Stomach smooth muscle (tissue), 2 donors: ENCODE results near the gene CREG2.

Experiments used
- H3K27ac ChIP-seq: one replicate; pipeline ENCODE4 v1.7.0; 2013; ENCODE audit warnings: mild to moderate bottlenecking, low read length, inconsistent platforms
- H3K27me3 ChIP-seq, 2 donors: one replicate each; pipeline ENCODE4 v1.7.0; 2013; ENCODE audit warnings: low read length in 2 of 2; ENCODE audit not compliant: insufficient read depth in 2 of 2, control insufficient read depth in 1 of 2
- H3K36me3 ChIP-seq, 2 donors: one replicate each; pipeline ENCODE4 v1.7.0; 2013; ENCODE audit warnings: low read length in 2 of 2; ENCODE audit not compliant: control insufficient read depth in 2 of 2, insufficient read depth in 2 of 2
- H3K4me1 ChIP-seq: one replicate; pipeline ENCODE4 v1.7.0; 2013; ENCODE audit warnings: low read length; ENCODE audit not compliant: control insufficient read depth, insufficient read depth
- H3K4me3 ChIP-seq, 2 donors: one replicate each; pipeline ENCODE4 v1.7.0; 2013; ENCODE audit warnings: low read length in 2 of 2
- H3K9ac ChIP-seq, 2 donors: one replicate each; pipeline ENCODE4 v1.7.0; 2013; ENCODE audit warnings: low read length in 2 of 2, mild to moderate bottlenecking in 1 of 2
- H3K9me3 ChIP-seq, 2 donors: one replicate each; pipeline ENCODE4 v1.7.0; 2013; ENCODE audit warnings: low read length in 2 of 2; ENCODE audit not compliant: control insufficient read depth in 2 of 2
- donor health status: healthy.
- donor health status: Pancreatic carcinoma.

The CREG2 gene

GRCh38 chr2:101426822-101427221 is 39.5 kb upstream of the CREG2 start:
- Histone ChIP-seq H3K27me3 (no peaks in the 10 kb centered on the region), H3K27ac (no peak overlapping the region), H3K4me3 (no peak overlapping the region), H3K4me1 (no peaks in the 10 kb centered on the region), H3K9me3 (no peaks in the 10 kb centered on the region), H3K9ac (no peak overlapping the region), H3K36me3 (no peaks in the 10 kb centered on the region)

- no peaks in the 10 kb centered on the region for H3K4me1 ChIP-seq
- no peak overlapping the region for H3K27ac ChIP-seq
- H3K36me3 ChIP-seq: no peaks in the 10 kb centered on the region
- H3K4me3 ChIP-seq: no peak overlapping the region
- peaks cover 0 to 1% of the 10 kb centered on the region in 2 donors for H3K9me3 ChIP-seq
- no peaks in the 10 kb centered on the region for H3K27me3 ChIP-seq
- H3K9ac ChIP-seq: no peak overlapping the region
Observed at GRCh38 chr2:101420623-101421022, 33.3 kb upstream of the CREG2 start.

GRCh38 chr2:101419096-101419663 is 31.9 kb upstream of the CREG2 start:
- no peaks in the 10 kb centered on the region for H3K4me1 ChIP-seq
- H3K27me3 ChIP-seq: peaks cover 0 to 3% of the 10 kb centered on the region in 2 donors
- no peaks in the 10 kb centered on the region for H3K36me3 ChIP-seq

GRCh38 chr2:101418460-101419095 is 31.3 kb upstream of the CREG2 start:
- H3K27me3 ChIP-seq: peaks cover 2 to 3% of the 10 kb centered on the region in 2 donors
- H3K36me3 ChIP-seq: no peaks in the 10 kb centered on the region
- no peak overlapping the region for H3K4me3 ChIP-seq
- no peaks in the 10 kb centered on the region for H3K4me1 ChIP-seq
- no peak overlapping the region for H3K27ac ChIP-seq
- peaks cover 0 to 7% of the 10 kb centered on the region in 2 donors for H3K9me3 ChIP-seq
- H3K9ac ChIP-seq: no peak overlapping the region

More at GRCh38 chr2:101419096-101419663, 31.9 kb upstream of the CREG2 start:
- no peak overlapping the region for H3K27ac ChIP-seq
- no peak overlapping the region for H3K4me3 ChIP-seq
- H3K9ac ChIP-seq: no peak overlapping the region
- H3K9me3 ChIP-seq: peaks cover 0 to 7% of the 10 kb centered on the region in 2 donors

GRCh38 chr2:101416609-101417008 is 29.3 kb upstream of the CREG2 start:
- H3K4me1 ChIP-seq: no peaks in the 10 kb centered on the region
- H3K9me3 ChIP-seq: peaks cover 0 to 7% of the 10 kb centered on the region in 2 donors
- no peak overlapping the region for H3K27ac ChIP-seq
- H3K9ac ChIP-seq: no peak overlapping the region
- H3K36me3 ChIP-seq: no peaks in the 10 kb centered on the region
- H3K27me3 ChIP-seq: peaks cover 4 to 6% of the 10 kb centered on the region in 2 donors
- no peak overlapping the region for H3K4me3 ChIP-seq

DNA sequence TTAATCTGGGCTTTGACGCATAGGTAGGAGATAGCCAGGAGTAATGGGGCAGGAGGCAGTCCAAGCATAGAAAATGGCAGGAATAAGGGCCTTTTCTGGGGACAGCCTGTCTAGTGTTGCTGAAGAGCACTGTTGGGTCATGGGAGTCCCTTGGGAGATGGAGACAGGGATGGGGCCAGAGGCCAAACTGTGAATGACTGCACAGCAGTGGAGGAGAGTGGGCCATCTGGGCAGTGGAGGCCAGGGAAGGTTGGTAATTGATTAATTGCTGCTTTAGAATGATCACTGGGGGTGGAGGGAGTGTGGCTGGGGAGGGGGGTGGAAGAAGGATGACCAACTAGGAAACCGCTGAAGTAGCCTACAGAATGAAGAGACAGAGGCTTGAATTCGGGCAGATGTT is 28.6 kb upstream of the CREG2 start:
- Histone ChIP-seq H3K9ac (no peak overlapping the region), H3K9me3 (peaks cover 0 to 7% of the 10 kb centered on the region in 2 donors), H3K27me3 (peaks cover 4 to 6% of the 10 kb centered on the region in 2 donors), H3K27ac (no peak overlapping the region), H3K36me3 (no peaks in the 10 kb centered on the region), H3K4me1 (no peaks in the 10 kb centered on the region), H3K4me3 (no peak overlapping the region)

DNA sequence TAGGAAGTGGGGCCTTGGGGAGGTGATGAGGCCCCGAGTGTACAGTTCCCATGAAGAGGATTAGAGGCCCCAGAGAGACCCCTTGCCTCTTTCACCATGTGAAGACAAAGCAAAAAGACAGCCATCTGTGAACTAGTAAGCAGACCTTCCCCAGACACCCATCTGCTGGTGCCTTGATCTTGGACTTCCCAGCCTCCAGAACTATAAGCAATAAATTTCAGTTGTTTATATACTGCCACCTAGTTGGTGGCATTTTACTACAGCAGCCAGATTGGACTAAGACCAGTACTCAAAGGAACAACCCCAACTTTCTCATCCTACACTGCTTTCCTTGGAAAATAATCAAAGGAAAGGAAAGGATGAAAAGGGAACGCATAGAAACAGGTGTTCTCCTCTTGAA is 27.9 kb upstream of the CREG2 start:
- no peak overlapping the region for H3K4me3 ChIP-seq
- no peak overlapping the region for H3K27ac ChIP-seq
- H3K9ac ChIP-seq: no peak overlapping the region
- H3K27me3 ChIP-seq: peaks cover 4 to 6% of the 10 kb centered on the region in 2 donors
- no peaks in the 10 kb centered on the region for H3K4me1 ChIP-seq
- H3K36me3 ChIP-seq: no peaks in the 10 kb centered on the region
- peaks cover 0 to 7% of the 10 kb centered on the region in 2 donors for H3K9me3 ChIP-seq

- Histone ChIP-seq H3K27ac (no peak overlapping the region), H3K9ac (no peak overlapping the region), H3K36me3 (no peaks in the 10 kb centered on the region), H3K27me3 (peaks cover 6 to 7% of the 10 kb centered on the region in 2 donors), H3K9me3 (peaks cover 0 to 7% of the 10 kb centered on the region in 2 donors), H3K4me3 (no peak overlapping the region), H3K4me1 (no peaks in the 10 kb centered on the region)
Observed at GRCh38 chr2:101412092-101412694, 24.9 kb upstream of the CREG2 start.

GRCh38 chr2:101410746-101411145 is 23.4 kb upstream of the CREG2 start:
- Histone ChIP-seq H3K4me3 (no peak overlapping the region), H3K9me3 (peaks cover 0 to 7% of the 10 kb centered on the region in 2 donors), H3K27me3 (peaks cover 6 to 7% of the 10 kb centered on the region in 2 donors), H3K36me3 (no peaks in the 10 kb centered on the region), H3K4me1 (no peaks in the 10 kb centered on the region), H3K27ac (no peak overlapping the region), H3K9ac (no peak overlapping the region)

- peaks cover 6 to 7% of the 10 kb centered on the region in 2 donors for H3K27me3 ChIP-seq
- H3K9me3 ChIP-seq: peaks cover 0 to 1% of the 10 kb centered on the region in 2 donors
- H3K9ac ChIP-seq: no peak overlapping the region
- H3K36me3 ChIP-seq: no peaks in the 10 kb centered on the region
- no peaks in the 10 kb centered on the region for H3K4me1 ChIP-seq
- H3K27ac ChIP-seq: no peak overlapping the region
- H3K4me3 ChIP-seq: no peak overlapping the region
Observed at GRCh38 chr2:101410114-101410513, 22.8 kb upstream of the CREG2 start.

DNA sequence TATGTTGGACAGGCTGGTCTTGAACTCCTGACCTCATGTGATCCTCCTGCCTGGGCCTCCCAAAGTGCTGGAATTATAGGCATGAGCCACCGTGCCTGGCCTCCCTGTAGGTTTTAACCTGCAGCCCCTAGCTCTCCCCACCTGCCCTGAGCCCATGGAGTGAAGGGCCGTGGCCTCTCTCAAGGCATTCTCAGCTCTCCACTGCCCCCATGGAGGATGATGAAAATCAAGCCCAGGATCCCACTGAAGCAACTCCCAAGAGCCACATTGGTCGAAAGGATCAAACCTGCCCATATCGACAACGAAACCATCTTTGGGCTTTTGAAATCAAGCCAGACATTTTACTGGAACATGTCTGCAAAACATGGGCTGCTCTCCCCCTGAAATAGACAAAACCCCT is 22.4 kb upstream of the CREG2 start:
- no peak overlapping the region for H3K4me3 ChIP-seq
- peaks cover 5 to 7% of the 10 kb centered on the region in 2 donors for H3K27me3 ChIP-seq

More for the DNA sequence above, 22.4 kb upstream of the CREG2 start:
- H3K9me3 ChIP-seq: no peaks in the 10 kb centered on the region
- no peak overlapping the region for H3K27ac ChIP-seq
- H3K4me1 ChIP-seq: no peaks in the 10 kb centered on the region
- no peaks in the 10 kb centered on the region for H3K36me3 ChIP-seq
- H3K9ac ChIP-seq: no peak overlapping the region
